Measurements from ENCODE around the gene TEP1. TPM values are rescaled to one million over a fixed set of nuclear protein-coding genes. Genes with fewer than 3 reads are reported as not detected.

Gene TEP1
- total and polyA plus RNA-seq, 2 of the 8 experiments (the other 6 are each of a cell fraction or from before 2014, with no cell fraction given) = 6.9 to 10.7 TPM

GRCh38 chr14:20461225-20462141, 48.2 kb upstream of the TEP1 start, which contains the start of gene PIP4P1 (continued):
- TF ChIP-seq GTF2F1 (IDR thresholded peaks at IDR 0.05; ENCODE audit: borderline replicate concordance, low read depth, low read length) (no peak), TBP (IDR thresholded peaks at IDR 0.05; ENCODE audit: low read depth, low read length) (peak; percentile 92), MAX (IDR thresholded peaks at IDR 0.05) (peak; percentile 97), CREB1 (IDR thresholded peaks at IDR 0.05) (peak; percentile 78), TEAD4 (IDR thresholded peaks at IDR 0.05; ENCODE audit: low read depth, low read length) (no peak), SP2 (IDR thresholded peaks at IDR 0.05; ENCODE audit: low read length) (no peak), PHF8 (conservative IDR thresholded peaks at IDR 0.05; ENCODE audit: low read depth, low read length) (peak; percentile 95), E2F6 (IDR thresholded peaks at IDR 0.05) (peak; percentile 92), BACH1 (IDR thresholded peaks at IDR 0.05; ENCODE audit: low read length) (no peak), ATF2 (IDR thresholded peaks at IDR 0.05; ENCODE audit: low read length) (no peak), BCL11A (IDR thresholded peaks at IDR 0.05; ENCODE audit: low read depth in 2 of 2, low read length in 2 of 2) (no peak), ZNF274 (IDR thresholded peaks at IDR 0.05; ENCODE audit: borderline replicate concordance, extremely low read depth, low read length) (no peak), GABPA (IDR thresholded peaks at IDR 0.05; ENCODE audit: borderline replicate concordance, insufficient read depth, low read length) (no peak), FOSL1 (IDR thresholded peaks at IDR 0.05; ENCODE audit: insufficient read depth, low read depth, low read length) (no peak), RBBP5 (IDR thresholded peaks at IDR 0.05; ENCODE audit: borderline replicate concordance, low read depth, low read length) (no peak; the same call in 1 of the 2 replicates), YY1 (IDR thresholded peaks at IDR 0.05; ENCODE audit: low read depth, low read length) (no peak), SP4 (IDR thresholded peaks at IDR 0.05; ENCODE audit: low read length) (peak; percentile 34; the same call in 1 of the 2 replicates), SP1 (IDR thresholded peaks at IDR 0.05; ENCODE audit: low read depth, low read length) (peak; percentile 95), KDM4A (IDR thresholded peaks at IDR 0.05; ENCODE audit: low read depth, low read length, severe bottlenecking) (no peak)
- TF ChIP-seq, protein P1, sequence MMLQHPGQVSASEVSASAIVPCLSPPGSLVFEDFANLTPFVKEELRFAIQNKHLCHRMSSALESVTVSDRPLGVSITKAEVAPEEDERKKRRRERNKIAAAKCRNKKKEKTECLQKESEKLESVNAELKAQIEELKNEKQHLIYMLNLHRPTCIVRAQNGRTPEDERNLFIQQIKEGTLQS (IDR thresholded peaks at IDR 0.05; ENCODE audit: insufficient read depth, low read depth, low read length) = peak; percentile 96
